ENCODE data around the gene ADAM12.

ADAM12 gene

DNA sequence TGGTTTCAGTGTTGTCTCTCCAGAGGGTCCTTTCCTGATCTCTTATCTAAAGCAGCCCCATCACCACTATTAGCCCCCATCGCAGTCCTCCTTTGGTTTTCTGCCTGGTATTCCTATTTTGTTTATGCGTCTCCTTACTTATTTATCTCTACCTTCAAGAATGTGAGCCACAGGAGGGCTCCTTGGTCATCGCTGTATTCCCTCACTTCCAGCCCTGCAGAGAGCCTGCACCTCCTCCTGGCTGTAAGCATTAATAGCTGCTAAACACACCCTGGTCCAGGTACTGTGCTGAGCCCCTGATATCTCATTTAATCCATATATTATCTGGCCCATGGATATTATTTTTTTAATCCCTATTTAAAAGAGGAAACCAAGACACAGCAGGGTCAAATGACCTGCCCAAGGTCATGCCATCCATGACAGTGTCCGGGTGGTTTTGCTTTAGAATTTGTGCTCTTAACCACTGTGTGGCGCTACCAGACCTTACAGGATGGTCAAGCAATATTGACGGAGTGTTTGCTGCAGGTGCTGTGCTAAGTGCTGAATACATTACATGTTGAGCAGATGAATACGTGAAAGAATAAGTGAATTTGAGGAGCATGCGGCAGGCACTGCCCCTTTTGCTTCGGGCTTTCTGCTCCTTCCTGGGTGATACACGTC is 227.2 kb downstream of the ADAM12 start:
- H3K9me3 ChIP-seq (ENCODE audit: control insufficient read depth, insufficient read depth, low read length): no peaks in the 10 kb centered on the region
- peaks cover under 1% of the 10 kb centered on the region for H3K4me1 ChIP-seq (ENCODE audit: control insufficient read depth, low read length)
- no peaks in the 10 kb centered on the region for H3K27me3 ChIP-seq (ENCODE audit: control insufficient read depth, low read length)
- H3K79me2 ChIP-seq (ENCODE audit: control insufficient read depth, low read length): no peaks in the 10 kb centered on the region
- no peaks in the 10 kb centered on the region for H3K9me2 ChIP-seq (replicated peaks; ENCODE audit: control insufficient read depth, low read length)
- H3F3A ChIP-seq (ENCODE audit: control insufficient read depth, insufficient read depth): no peaks in the 10 kb centered on the region
- TF ChIP-seq EZH2phosphoT487 (IDR thresholded peaks at IDR 0.05; ENCODE audit: borderline replicate concordance, low read length): no peak
- TF ChIP-seq, protein P1, sequence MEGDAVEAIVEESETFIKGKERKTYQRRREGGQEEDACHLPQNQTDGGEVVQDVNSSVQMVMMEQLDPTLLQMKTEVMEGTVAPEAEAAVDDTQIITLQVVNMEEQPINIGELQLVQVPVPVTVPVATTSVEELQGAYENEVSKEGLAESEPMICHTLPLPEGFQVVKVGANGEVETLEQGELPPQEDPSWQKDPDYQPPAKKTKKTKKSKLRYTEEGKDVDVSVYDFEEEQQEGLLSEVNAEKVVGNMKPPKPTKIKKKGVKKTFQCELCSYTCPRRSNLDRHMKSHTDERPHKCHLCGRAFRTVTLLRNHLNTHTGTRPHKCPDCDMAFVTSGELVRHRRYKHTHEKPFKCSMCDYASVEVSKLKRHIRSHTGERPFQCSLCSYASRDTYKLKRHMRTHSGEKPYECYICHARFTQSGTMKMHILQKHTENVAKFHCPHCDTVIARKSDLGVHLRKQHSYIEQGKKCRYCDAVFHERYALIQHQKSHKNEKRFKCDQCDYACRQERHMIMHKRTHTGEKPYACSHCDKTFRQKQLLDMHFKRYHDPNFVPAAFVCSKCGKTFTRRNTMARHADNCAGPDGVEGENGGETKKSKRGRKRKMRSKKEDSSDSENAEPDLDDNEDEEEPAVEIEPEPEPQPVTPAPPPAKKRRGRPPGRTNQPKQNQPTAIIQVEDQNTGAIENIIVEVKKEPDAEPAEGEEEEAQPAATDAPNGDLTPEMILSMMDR (IDR thresholded peaks at IDR 0.05; ENCODE audit: low read depth, low read length, poor library complexity, severe bottlenecking): no peak
- no peaks in the 10 kb centered on the region for H3K36me3 ChIP-seq (ENCODE audit: control insufficient read depth, low read length)
- no peak overlapping the region for H3K27ac ChIP-seq (ENCODE audit: low read depth, low read length)
- no peak overlapping the region for H3K4me2 ChIP-seq (ENCODE audit: low read length)
- no peak overlapping the region for H3K4me3 ChIP-seq (ENCODE audit: low read length)
- no peaks in the 10 kb centered on the region for H4K20me1 ChIP-seq (ENCODE audit: control insufficient read depth, insufficient read depth, low read depth, low read length)

DNA sequence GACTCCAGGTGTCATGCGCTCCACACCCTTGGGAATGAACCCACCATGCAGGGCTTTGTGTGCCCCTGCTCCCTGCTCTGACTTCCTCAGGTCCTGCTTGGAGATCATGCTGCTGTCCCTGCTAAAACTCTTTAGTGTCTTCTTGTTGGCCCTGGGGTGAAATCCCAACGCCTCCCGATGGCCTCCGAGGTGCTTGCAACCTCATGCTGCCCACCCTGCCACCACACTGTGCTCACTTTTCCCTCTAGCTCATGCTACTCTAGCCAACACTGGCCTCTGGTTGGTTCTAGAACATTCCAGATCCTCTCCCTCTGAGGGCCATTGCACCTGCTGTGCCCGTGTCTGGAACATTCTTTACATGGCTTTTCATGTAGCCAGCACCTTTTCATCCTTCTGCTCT is 227.7 kb downstream of the ADAM12 start:
- no peak overlapping the region for H3K27ac ChIP-seq (ENCODE audit: low read depth, low read length)
- no peaks in the 10 kb centered on the region for H3K9me2 ChIP-seq (replicated peaks; ENCODE audit: control insufficient read depth, low read length)
- no peaks in the 10 kb centered on the region for H3F3A ChIP-seq (ENCODE audit: control insufficient read depth, insufficient read depth)
- H3K9me3 ChIP-seq (ENCODE audit: control insufficient read depth, insufficient read depth, low read length): no peaks in the 10 kb centered on the region
- no peak overlapping the region for H3K4me3 ChIP-seq (ENCODE audit: low read length)
- H4K20me1 ChIP-seq (ENCODE audit: control insufficient read depth, insufficient read depth, low read depth, low read length): no peaks in the 10 kb centered on the region
- no peaks in the 10 kb centered on the region for H3K27me3 ChIP-seq (ENCODE audit: control insufficient read depth, low read length)
- no peak overlapping the region for H3K4me2 ChIP-seq (ENCODE audit: low read length)
- no peaks in the 10 kb centered on the region for H3K79me2 ChIP-seq (ENCODE audit: control insufficient read depth, low read length)
- no peaks in the 10 kb centered on the region for H3K36me3 ChIP-seq (ENCODE audit: control insufficient read depth, low read length)
- H3K4me1 ChIP-seq (ENCODE audit: control insufficient read depth, low read length): peaks cover 4% of the 10 kb centered on the region
- TF ChIP-seq, protein P1 (IDR thresholded peaks at IDR 0.05; ENCODE audit: low read depth, low read length, poor library complexity, severe bottlenecking): no peak
- TF ChIP-seq EZH2phosphoT487 (IDR thresholded peaks at IDR 0.05; ENCODE audit: borderline replicate concordance, low read length): no peak

DNA sequence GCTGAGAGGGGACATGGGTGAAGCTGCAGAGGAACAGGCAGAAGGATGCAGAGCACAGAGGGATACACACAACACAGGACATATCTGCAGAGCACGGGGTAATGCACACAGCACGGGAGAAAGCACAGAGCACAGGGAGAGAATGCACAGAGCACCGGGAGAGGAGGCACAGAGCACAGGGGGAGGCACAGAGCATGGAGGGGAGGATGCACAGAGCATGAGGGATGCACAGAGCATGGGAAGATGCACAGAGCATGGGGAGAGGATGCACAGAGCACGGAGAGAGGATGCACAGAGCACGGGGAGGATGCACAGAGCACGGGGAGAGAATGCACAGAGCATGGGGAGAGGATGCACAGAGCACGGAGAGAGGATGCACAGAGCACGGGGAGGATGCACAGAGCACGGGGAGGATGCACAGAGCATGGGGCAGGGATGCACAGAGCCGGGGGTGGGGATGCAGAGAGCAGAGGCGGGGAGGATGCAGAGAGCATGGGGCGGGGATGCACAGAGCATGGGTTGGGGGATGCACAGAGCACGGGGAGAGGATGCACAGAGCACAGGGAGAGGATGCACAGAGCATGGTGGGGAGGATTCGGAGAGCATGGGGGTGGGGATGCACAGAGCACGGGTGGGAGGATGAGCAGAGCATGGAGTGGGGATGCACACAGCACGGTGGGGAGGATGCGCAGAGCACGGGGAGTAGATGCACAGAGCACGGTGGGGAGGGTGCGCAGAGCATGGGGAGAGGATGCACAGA is 230.0 kb downstream of the ADAM12 start:
- TF ChIP-seq EZH2phosphoT487 (IDR thresholded peaks at IDR 0.05; ENCODE audit: borderline replicate concordance, low read length): no peak
- TF ChIP-seq, protein P1 (IDR thresholded peaks at IDR 0.05; ENCODE audit: low read depth, low read length, poor library complexity, severe bottlenecking): no peak
- no peaks in the 10 kb centered on the region for H3K27me3 ChIP-seq (ENCODE audit: control insufficient read depth, low read length)
- H3K79me2 ChIP-seq (ENCODE audit: control insufficient read depth, low read length): no peaks in the 10 kb centered on the region
- H3K4me3 ChIP-seq (ENCODE audit: low read length): no peak overlapping the region
- no peaks in the 10 kb centered on the region for H3K9me2 ChIP-seq (replicated peaks; ENCODE audit: control insufficient read depth, low read length)
- no peaks in the 10 kb centered on the region for H3K36me3 ChIP-seq (ENCODE audit: control insufficient read depth, low read length)
- H3K9me3 ChIP-seq (ENCODE audit: control insufficient read depth, insufficient read depth, low read length): no peaks in the 10 kb centered on the region
- H4K20me1 ChIP-seq (ENCODE audit: control insufficient read depth, insufficient read depth, low read depth, low read length): no peaks in the 10 kb centered on the region
- no peak overlapping the region for H3K27ac ChIP-seq (ENCODE audit: low read depth, low read length)
- H3K4me1 ChIP-seq (ENCODE audit: control insufficient read depth, low read length): peaks cover 4% of the 10 kb centered on the region
- no peak overlapping the region for H3K4me2 ChIP-seq (ENCODE audit: low read length)
- H3F3A ChIP-seq (ENCODE audit: control insufficient read depth, insufficient read depth): no peaks in the 10 kb centered on the region

Data from DOHH2 (cell line).